Prostate gland (tissue), 2 donors: ENCODE results near the gene TMEM91.

Source experiments
- CTCF ChIP-seq, 4 experiments: fragments of 200-600 bp in 2 of 4; fragments of 450-650 bp in 2 of 4; sonication (generic) in 2 of 4; IDR thresholded peaks; 1 replicate in 3 of 4; 2 replicates in 1 of 4; pipeline ENCODE4 v1.5.1; 2016 to 2019; ENCODE audit warnings: antibody characterized with exemption in 4 of 4, mild to moderate bottlenecking in 2 of 4, moderate library complexity in 2 of 4
- POLR2A ChIP-seq: fragments of 450-650 bp; IDR thresholded peaks from one replicate; pipeline ENCODE4 v1.6.1; 2016; ENCODE audit warnings: antibody characterized with exemption, mild to moderate bottlenecking
- POLR2AphosphoS5 ChIP-seq: sonication (generic); formaldehyde crosslinking; IDR thresholded peaks from one replicate; pipeline ENCODE4 v1.6.1; 2017; ENCODE audit warnings: antibody characterized with exemption

DNA sequence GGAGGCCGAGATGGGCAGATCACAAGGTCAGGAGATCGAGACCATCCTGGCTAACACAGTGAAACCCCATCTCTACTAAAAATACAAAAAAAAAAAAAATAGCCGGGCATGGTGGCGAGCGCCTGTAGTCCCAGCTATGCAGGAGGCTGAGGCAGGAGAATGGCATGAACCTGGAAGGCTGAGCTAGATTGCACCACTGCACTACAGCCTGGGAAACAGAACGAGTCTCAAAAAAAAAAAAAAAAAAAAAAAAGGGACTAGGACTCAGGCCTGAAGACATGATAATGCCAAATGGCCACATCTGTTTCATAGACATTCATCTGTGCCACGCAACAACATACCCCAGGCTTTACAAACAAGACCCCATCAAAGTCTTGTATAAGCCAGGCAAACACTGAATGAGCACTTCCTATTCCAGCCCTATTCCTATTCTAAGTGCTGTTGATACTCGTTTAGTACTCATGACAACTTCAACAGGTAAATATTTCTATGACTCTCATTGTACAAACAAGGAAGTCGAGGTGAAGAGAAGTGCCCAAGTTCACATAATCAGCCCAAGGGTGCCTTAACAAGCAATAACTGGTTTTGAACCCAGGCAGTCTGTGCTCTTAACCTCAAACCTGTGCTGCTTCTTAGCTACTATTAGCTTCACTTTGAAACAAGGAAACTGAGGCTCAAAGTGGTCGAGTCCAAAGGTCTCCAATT, 14.0 kb upstream of the TMEM91 start:
- TF ChIP-seq POLR2A (no peak), CTCF (IDR thresholded peaks at IDR 0.05) (no peak), POLR2AphosphoS5 (no peak)
